RWPE2 (cell line): ENCODE results near the gene TMEM178B.

Experiments
- ATAC-seq: fragments of 200-7000 bp; cut with Tn5 transposase; 3 replicates; pipeline ENCODE4 v1.9.1; 2021; ENCODE audit warnings: low read depth
- DNase-seq: peaks from one replicate; pipeline ENCODE4 v3.0.0-alpha.2; 2020; ENCODE audit warnings: low spot score
- H3K27ac ChIP-seq: fragments of 450-650 bp; 2 replicates; pipeline ENCODE4 v1.5.1; 2017; ENCODE audit warnings: mild to moderate bottlenecking; ENCODE audit not compliant: poor library complexity, severe bottlenecking
- H3K27me3 ChIP-seq: fragments of 250-450 bp; sonication (Bioruptor Pico); 2 replicates; pipeline ENCODE4 v1.5.1; 2021; ENCODE audit warnings: mild to moderate bottlenecking, moderate library complexity; ENCODE audit not compliant: insufficient read depth, poor library complexity, severe bottlenecking
- H3K36me3 ChIP-seq: fragments of 250-450 bp; sonication (Bioruptor Pico); 2 replicates; pipeline ENCODE4 v1.5.1; 2020; ENCODE audit warnings: low read depth, mild to moderate bottlenecking, moderate library complexity
- H3K4me1 ChIP-seq: fragments of 250-450 bp; sonication (Bioruptor Pico); 2 replicates; pipeline ENCODE4 v1.5.1; 2021; ENCODE audit warnings: mild to moderate bottlenecking, moderate library complexity; ENCODE audit not compliant: insufficient read depth, poor library complexity, severe bottlenecking
- H3K4me3 ChIP-seq: fragments of 250-450 bp; sonication (Bioruptor Pico); 2 replicates; pipeline ENCODE4 v1.5.1; 2021; ENCODE audit warnings: mild to moderate bottlenecking, moderate library complexity; ENCODE audit not compliant: severe bottlenecking
- H3K9me3 ChIP-seq: fragments of 250-450 bp; sonication (Bioruptor Pico); 2 replicates; pipeline ENCODE4 v1.5.1; 2021; ENCODE audit warnings: mild to moderate bottlenecking, moderate library complexity; ENCODE audit not compliant: severe bottlenecking
- CTCF ChIP-seq: fragments of 450-650 bp; IDR thresholded peaks from one replicate; pipeline ENCODE4 v1.5.1; 2017; ENCODE audit warnings: mild to moderate bottlenecking, moderate library complexity; ENCODE audit not compliant: poor library complexity, severe bottlenecking

The TMEM178B gene

GRCh38 chr7:141094336-141095070 is 20.6 kb downstream of the TMEM178B start:
- Histone ChIP-seq H3K27ac (no peak overlapping the region), H3K4me3 (no peak overlapping the region), H3K4me1 (no peaks in the 10 kb centered on the region), H3K9me3 (no peaks in the 10 kb centered on the region), H3K36me3 (no peaks in the 10 kb centered on the region), H3K27me3 (no peaks in the 10 kb centered on the region)
- DNase-seq, result no peak
- TF ChIP-seq CTCF, result no peak
- ATAC-seq, result no peak

DNA sequence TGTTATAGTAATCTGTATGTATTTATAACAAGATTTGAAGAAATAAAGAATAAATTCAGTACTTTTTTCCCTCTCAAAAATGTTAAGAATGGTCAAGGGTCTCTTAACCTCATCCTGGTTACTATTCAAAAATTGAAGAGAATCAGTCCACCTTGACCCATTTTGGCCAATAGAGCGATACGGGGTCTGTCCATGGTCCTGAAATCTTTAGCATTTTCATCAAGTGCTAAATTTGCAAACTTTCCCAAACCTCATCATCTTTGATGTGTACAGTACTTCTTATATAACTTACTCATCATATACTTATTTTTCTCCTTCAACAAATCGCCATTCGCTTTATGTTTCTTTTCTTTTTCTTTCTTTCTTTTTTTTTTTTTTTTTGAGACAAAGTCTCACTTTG is 23.6 kb downstream of the TMEM178B start:
- no peak for ATAC-seq
- no peak for TF ChIP-seq CTCF
- no peak overlapping the region for H3K27ac ChIP-seq

DNA sequence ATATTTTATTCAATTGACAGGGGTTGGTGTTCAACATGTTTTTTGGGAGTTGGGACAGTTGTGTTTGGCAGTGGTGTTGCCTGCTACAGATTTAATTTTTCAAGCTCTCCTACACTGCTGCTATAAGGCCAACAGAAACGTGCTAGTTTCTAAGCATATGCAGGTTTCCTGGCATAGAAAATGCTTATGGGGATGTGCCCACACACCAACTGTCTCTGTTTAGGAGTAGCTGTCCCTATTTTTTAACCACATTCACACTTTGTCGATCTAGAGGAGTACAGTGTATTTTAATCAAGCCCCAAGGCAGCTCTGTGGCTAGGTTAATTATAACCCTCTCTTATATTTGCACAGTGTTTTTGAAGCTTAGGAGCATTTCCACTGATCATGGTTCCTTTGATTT is 28.6 kb downstream of the TMEM178B start:
- H3K27me3 ChIP-seq, result no peaks in the 10 kb centered on the region
- no peak for ATAC-seq
- no peaks in the 10 kb centered on the region for H3K4me1 ChIP-seq
- H3K27ac ChIP-seq, result no peak overlapping the region
- H3K4me3 ChIP-seq, result no peak overlapping the region
- no peaks in the 10 kb centered on the region for H3K9me3 ChIP-seq
- TF ChIP-seq CTCF, result no peak
- DNase-seq, result no peak
- H3K36me3 ChIP-seq, result no peaks in the 10 kb centered on the region

More for the DNA sequence above, 23.6 kb downstream of the TMEM178B start:
- no peaks in the 10 kb centered on the region for H3K36me3 ChIP-seq
- no peak for DNase-seq
- H3K4me3 ChIP-seq, result no peak overlapping the region
- H3K9me3 ChIP-seq, result no peaks in the 10 kb centered on the region
- H3K4me1 ChIP-seq, result no peaks in the 10 kb centered on the region
- H3K27me3 ChIP-seq, result no peaks in the 10 kb centered on the region

GRCh38 chr7:141103847-141104429 is 30.1 kb downstream of the TMEM178B start:
- DNase-seq (no peak), ATAC-seq (no peak)
- no peaks in the 10 kb centered on the region for H3K4me1 ChIP-seq
- no peaks in the 10 kb centered on the region for H3K9me3 ChIP-seq
- TF ChIP-seq CTCF, result no peak
- no peaks in the 10 kb centered on the region for H3K36me3 ChIP-seq
- no peak overlapping the region for H3K27ac ChIP-seq
- H3K27me3 ChIP-seq, result no peaks in the 10 kb centered on the region
- no peak overlapping the region for H3K4me3 ChIP-seq

- H3K9me3 ChIP-seq, result no peaks in the 10 kb centered on the region
- no peak for TF ChIP-seq CTCF
- no peak overlapping the region for H3K27ac ChIP-seq
- no peak overlapping the region for H3K4me3 ChIP-seq
- H3K36me3 ChIP-seq, result no peaks in the 10 kb centered on the region
- DNase-seq (no peak), ATAC-seq (no peak)
- no peaks in the 10 kb centered on the region for H3K27me3 ChIP-seq
- H3K4me1 ChIP-seq, result no peaks in the 10 kb centered on the region
These were observed 39.3 kb downstream of the TMEM178B start for GRCh38 chr7:141113131-141113530.
